HG03039 (cell line): ENCODE data around the gene PRPH.
"Not testable (repeated sequence)": the region's sequence is repeated elsewhere in the genome, so short reads cannot be mapped to it uniquely, and the experiment has no call there.

Experiments
- ATAC-seq: cut with Tn5 transposase; IDR thresholded peaks from one replicate; pipeline ENCODE4 v1.9.1; 2021; ENCODE audit warnings: mild to moderate bottlenecking, moderate library complexity; ENCODE audit not compliant: unreplicated experiment

PRPH gene

DNA sequence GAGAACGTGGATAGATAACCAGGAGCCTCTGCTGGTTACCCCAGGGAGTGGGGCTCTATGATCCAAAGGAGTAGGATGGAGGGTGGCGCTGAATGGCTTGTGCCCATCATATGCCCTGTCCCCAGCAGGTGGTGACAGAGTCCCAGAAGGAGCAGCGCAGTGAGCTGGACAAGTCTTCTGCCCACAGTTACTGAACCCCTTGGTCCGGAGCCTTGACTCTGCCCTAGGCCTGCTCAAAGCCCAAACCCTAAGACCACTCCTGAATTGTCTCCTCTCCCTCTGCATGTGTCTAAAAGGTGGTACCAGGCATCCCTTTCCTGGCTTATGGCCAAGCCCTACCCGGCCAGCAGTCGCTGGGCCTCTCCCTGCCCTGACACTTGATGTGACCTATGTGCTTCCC lies 3.2 kb downstream of the PRPH start:
- no peak for ATAC-seq

DNA sequence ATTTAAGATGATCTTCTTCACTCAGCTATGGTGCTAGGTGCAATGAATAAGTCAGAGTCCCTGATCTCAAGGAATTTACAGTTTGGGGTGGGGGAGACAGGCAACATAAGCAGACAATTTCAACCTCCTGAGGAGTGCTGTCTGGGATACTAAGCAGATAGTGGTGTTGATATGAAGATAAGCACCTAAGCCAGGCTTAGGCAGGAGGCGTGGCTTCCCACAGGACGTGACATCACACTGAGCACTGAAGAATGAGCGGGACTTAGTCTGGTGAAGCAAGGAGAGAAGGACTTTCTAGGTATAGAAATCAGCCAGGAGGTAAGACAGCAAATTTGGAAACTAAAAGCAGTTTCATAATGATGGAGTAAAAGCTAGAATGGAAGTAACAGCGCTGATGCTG lies 6.8 kb downstream of the PRPH start:
- no peak for ATAC-seq

GRCh38 chr12:49304161-49304560 lies 9.2 kb downstream of the PRPH start:
- no peak for ATAC-seq

DNA sequence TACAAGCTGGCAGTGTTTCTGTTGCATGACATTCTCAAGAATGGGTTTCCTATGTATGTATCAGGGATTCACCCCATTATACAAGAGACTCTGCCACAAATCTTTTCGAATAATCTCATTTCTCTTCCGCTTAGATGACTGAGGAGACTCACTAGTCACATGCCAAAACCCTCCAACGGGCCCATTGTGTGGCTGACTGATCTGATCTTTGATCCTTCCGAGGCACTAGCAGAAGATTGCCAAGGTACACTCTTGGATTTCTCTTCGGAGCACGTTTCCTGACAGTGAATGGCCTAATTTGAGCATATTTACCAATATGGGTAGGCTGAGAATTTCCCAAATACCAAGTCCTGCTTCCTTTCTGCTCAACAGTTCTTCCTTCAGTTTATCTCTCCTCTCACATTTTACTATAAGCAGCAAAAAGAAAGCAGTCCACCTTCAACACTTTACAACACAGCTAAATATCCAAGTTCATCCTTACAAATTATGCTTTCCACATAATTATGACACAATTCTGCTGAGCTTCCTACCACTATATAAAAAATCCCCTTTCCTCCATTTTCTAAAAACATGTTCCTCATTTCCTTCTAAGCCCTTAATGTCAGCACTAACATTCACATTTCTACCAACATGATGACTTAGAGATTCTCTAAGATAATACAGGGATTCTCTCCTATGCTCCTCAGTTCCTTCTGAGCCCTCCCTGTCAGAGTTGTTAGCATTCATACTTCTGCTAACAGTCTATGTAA lies 11.0 kb downstream of the PRPH start:
- ATAC-seq = no peak

DNA sequence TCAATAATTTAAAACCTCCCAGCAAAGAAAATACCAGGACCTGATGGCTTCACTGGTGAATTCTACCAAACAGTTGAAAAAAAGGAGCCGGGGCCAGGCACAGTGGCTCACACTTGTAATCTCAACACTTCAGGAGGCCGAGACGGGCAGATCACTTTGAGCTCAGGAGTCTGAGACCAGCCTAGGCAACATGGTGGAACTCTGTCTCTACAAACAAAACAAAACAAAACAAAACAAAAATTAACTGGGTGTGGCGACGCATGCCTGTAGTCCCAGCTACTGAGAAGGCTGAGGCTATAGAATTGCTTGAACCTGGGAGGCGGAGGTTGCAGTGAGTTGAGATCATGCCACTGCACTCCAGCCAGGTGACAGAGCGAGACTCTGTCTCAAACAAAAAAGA lies 14.4 kb downstream of the PRPH start:
- no peak for ATAC-seq

DNA sequence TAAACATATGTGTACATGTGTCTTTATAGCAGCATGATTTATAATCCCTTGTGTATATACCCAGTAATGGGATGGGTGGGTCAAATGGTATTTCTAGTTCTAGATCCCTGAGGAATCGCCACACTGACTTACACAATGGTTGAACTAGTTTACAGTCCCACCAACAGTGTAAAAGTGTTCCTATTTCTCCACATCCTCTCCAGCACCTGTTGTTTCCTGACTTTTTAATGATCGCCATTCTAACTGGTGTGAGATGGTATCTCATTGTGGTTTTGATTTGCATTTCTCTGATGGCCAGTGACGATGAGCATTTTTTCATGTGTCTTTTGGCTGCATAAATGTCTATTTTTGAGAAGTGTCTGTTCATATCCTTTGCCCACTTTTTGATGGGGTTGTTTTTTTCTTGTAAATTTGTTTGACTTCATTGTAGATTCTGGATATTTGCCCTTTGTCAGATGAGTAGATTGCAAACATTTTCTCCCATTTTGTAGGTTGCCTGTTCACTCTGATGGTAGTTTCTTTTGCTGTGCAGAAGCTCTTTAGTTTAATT lies 15.6 kb downstream of the PRPH start:
- ATAC-seq = not testable (repeated sequence)

GRCh38 chr12:49314811-49315210 lies 19.9 kb downstream of the PRPH start:
- no peak for ATAC-seq

DNA sequence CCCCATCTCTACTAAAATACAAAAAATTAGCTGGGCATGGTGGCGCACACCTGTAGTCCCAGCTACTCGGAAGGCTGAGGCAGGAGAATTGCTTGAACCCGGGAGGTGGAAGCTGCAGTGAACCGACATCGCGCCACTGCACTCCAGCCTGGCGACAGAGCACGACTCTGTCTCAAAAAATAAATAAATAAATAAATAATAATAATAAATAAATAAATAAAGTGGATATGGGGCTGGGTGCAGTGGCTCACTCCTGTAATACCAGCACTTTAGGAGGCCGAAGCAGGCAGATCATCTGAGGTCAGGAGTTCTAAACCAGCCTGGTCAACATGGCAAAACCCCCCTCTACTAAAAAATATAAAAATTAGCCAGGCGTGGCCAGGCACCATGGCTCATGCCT lies 22.2 kb downstream of the PRPH start:
- not testable (repeated sequence) for ATAC-seq

DNA sequence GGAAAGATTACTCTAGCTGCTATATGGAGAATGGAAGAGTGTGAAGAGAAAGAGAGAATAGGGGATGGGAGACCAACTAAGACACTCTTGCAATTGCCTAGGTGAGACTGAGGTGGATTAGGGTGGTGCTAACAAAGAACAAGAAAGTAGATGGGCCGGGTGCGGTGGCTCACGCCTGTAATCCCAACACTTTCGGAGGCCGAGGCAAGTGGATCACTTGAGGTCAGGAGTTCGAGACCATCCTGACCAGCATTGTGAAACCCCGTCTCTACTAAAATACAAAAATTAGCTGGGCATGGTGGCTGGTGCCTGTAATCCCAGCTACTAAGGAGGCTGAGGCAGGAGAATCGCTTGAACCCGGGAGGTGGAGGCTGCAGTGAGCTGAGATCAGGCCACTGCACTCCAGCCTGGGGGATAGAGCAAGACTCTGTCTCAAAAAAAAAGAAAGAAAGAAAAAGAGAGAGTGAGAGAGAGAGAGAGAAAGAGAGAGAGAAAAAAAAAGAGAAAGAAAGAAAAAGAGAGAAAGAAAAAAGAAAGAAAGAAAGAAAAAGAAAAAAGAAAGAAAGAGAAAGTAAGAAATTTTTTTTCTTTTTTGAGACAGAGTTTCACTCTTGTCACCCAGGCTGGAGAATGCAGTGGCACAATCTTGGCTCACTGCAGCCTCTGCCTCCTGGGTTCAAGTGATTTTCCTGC lies 25.6 kb downstream of the PRPH start:
- ATAC-seq = not testable (repeated sequence)

DNA sequence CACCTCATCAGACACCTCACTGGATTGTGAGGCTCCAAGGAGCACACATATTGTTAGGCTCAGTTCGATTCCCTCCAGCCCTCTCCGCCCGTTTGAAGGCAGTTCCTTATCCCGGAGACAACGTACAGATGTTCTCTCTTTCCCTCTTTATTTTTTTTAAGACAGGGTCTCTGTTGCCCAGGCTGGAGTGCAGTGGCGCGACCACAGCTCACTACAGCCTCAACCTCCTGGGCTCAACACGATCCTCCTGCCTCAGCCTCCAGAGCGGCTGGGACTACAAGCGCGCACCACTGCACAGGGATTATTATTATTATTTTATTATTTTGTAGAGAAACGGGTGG lies 27.4 kb downstream of the PRPH start:
- ATAC-seq = no peak

GRCh38 chr12:49322708-49323523 lies 28.0 kb downstream of the PRPH start, which contains the start of gene TROAP:
TROAP (plus strand) TSS chr12:49323255; CDS start chr12:49323609, 354 bp downstream.
- ATAC-seq = peak; percentile 98

- ATAC-seq = no peak
These were observed 28.7 kb downstream of the PRPH start for GRCh38 chr12:49323524-49324097.

- no peak for ATAC-seq
These were observed 30.7 kb downstream of the PRPH start for GRCh38 chr12:49325606-49326005.

GRCh38 chr12:49327368-49327767 lies 32.4 kb downstream of the PRPH start:
- ATAC-seq = no peak

DNA sequence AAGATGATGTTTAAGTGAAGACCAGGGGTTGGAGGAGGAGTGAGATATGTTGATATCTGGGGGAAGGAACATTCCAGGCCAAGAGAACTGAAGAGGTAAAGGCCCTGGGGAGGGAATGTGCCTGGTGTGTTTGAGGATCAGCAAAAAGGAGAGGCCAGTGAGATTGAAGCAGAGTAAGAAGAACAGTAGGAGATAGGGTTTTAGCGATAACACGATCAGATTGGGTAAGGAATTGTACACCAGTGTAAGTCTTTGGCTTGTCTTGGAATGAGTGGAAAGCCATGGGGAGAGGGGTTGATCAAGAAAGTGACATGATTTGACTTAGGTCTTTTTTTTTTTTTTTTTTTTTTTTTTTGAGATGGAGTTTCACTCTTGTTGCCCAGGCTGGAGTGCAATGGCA lies 32.9 kb downstream of the PRPH start:
- no peak for ATAC-seq

DNA sequence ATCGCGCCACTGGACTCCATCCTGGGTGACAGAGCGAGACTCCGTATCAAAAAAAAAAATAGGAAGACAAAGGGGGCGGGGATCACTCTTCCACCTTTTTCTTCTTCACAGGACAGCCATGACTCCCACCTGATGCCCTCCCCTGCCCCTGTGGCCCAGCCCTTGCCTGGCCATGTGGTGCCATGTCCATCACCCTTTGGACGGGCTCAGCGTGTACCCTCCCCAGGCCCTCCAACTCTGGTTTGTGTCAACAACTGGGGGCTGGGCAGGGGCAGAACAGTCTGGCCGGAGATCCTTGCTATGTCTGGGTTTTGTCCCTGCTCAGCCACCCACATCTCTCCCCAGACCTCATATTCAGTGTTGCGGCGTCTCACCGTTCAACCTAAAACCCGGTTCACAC lies 33.9 kb downstream of the PRPH start:
- ATAC-seq = no peak

DNA sequence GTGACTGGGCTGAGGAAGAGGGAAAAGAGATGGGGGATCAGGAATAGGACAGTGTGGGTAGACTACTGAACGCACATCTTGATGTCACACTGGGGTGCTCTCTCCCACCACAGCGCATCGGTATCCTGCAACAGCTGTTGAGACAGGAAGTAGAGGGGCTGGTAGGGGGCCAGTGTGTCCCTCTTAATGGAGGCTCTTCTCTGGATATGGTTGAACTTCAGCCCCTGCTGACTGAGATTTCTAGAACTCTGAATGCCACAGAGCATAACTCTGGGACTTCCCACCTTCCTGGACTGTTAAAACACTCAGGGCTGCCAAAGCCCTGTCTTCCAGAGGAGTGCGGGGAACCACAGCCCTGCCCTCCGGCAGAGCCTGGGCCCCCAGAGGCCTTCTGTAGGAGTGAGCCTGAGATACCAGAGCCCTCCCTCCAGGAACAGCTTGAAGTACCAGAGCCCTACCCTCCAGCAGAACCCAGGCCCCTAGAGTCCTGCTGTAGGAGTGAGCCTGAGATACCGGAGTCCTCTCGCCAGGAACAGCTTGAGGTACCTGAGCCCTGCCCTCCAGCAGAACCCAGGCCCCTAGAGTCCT lies 35.2 kb downstream of the PRPH start:
- no peak for ATAC-seq

- ATAC-seq = no peak
These were observed 35.9 kb downstream of the PRPH start for GRCh38 chr12:49330631-49331379.

GRCh38 chr12:49331380-49332222 lies 36.7 kb downstream of the PRPH start:
- no peak for ATAC-seq
